ENCODE measurements around the gene PDE2A. TPM values are rescaled to one million over a fixed set of nuclear protein-coding genes. Genes with fewer than 3 reads are reported as not detected.

The PDE2A gene
- total RNA-seq, 1 donor from 2014 or later: 4.0 TPM

GRCh38 chr11:72588421-72589410 lies 85.5 kb downstream of the PDE2A start:
- TF ChIP-seq, protein P1, sequence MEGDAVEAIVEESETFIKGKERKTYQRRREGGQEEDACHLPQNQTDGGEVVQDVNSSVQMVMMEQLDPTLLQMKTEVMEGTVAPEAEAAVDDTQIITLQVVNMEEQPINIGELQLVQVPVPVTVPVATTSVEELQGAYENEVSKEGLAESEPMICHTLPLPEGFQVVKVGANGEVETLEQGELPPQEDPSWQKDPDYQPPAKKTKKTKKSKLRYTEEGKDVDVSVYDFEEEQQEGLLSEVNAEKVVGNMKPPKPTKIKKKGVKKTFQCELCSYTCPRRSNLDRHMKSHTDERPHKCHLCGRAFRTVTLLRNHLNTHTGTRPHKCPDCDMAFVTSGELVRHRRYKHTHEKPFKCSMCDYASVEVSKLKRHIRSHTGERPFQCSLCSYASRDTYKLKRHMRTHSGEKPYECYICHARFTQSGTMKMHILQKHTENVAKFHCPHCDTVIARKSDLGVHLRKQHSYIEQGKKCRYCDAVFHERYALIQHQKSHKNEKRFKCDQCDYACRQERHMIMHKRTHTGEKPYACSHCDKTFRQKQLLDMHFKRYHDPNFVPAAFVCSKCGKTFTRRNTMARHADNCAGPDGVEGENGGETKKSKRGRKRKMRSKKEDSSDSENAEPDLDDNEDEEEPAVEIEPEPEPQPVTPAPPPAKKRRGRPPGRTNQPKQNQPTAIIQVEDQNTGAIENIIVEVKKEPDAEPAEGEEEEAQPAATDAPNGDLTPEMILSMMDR (IDR thresholded peaks at IDR 0.05; ENCODE audit: unreplicated experiment): no peak
- DNase-seq (ENCODE audit: low spot score, unreplicated experiment): no peak

GRCh38 chr11:72587696-72588095 lies 86.5 kb downstream of the PDE2A start:
- DNase-seq (ENCODE audit: low spot score, unreplicated experiment): no peak
- H3K4me1 Mint-ChIP-seq (ENCODE audit: low read depth): peaks cover 2% of the 10 kb centered on the region
- H3K27me3 Mint-ChIP-seq: peaks cover 87% of the 10 kb centered on the region
- H3K27ac Mint-ChIP-seq: no peak overlapping the region
- no peaks in the 10 kb centered on the region for H3K36me3 Mint-ChIP-seq (ENCODE audit: insufficient read depth)
- H3K9me3 Mint-ChIP-seq (ENCODE audit: low read depth): no peaks in the 10 kb centered on the region
- TF ChIP-seq, protein P1 (IDR thresholded peaks at IDR 0.05; ENCODE audit: unreplicated experiment): no peak
- H3K4me3 Mint-ChIP-seq (ENCODE audit: low read depth): no peak overlapping the region

More at GRCh38 chr11:72588421-72589410, 85.5 kb downstream of the PDE2A start:
- Mint-ChIP-seq H3K9me3 (ENCODE audit: low read depth) (no peaks in the 10 kb centered on the region), H3K4me3 (ENCODE audit: low read depth) (no peak overlapping the region), H3K4me1 (ENCODE audit: low read depth) (peaks cover 2% of the 10 kb centered on the region), H3K36me3 (ENCODE audit: insufficient read depth) (no peaks in the 10 kb centered on the region), H3K27ac (no peak overlapping the region), H3K27me3 (peaks cover 87% of the 10 kb centered on the region)

GRCh38 chr11:72586321-72587090 lies 87.7 kb downstream of the PDE2A start:
- Mint-ChIP-seq H3K27me3 (peaks cover 85% of the 10 kb centered on the region), H3K4me3 (ENCODE audit: low read depth) (no peak overlapping the region)

DNA sequence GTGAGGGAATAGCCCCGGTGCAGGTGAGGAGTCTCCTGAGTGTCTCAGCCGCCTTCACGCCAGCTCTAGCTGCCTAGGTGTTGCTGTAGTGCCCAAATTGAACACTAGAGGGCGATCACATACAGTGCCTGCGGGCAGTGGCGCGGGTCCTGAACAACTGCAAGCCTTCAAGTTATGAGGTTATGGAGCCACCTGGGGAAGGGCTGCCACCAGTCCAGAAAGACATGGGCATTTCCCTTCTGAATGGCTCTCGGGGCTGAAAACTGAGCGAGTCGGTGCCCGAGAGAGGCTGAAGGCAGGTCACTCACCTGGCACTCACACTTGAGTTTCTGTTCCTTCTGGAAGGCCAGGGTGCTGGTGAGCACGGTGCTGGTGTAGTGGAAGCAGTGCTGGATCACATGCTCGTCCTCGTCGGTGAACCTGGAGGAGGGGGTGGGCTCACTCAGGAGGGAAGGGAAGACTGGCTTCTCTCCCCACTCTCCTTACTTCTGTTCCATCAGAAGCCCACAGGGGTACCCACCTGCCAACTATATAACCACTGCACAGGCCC lies 88.4 kb downstream of the PDE2A start:
- H3K4me3 Mint-ChIP-seq (ENCODE audit: low read depth): no peak overlapping the region
- TF ChIP-seq, protein P1 (IDR thresholded peaks at IDR 0.05; ENCODE audit: unreplicated experiment): peak; percentile 91
- peaks cover 2% of the 10 kb centered on the region for H3K4me1 Mint-ChIP-seq (ENCODE audit: low read depth)
- DNase-seq (ENCODE audit: low spot score, unreplicated experiment): peak; percentile 63
- no peak overlapping the region for H3K27ac Mint-ChIP-seq
- no peaks in the 10 kb centered on the region for H3K9me3 Mint-ChIP-seq (ENCODE audit: low read depth)
- H3K27me3 Mint-ChIP-seq: peaks cover 84% of the 10 kb centered on the region
- H3K36me3 Mint-ChIP-seq (ENCODE audit: insufficient read depth): no peaks in the 10 kb centered on the region

More at GRCh38 chr11:72586321-72587090, 87.7 kb downstream of the PDE2A start:
- H3K27ac Mint-ChIP-seq: no peak overlapping the region
- DNase-seq (ENCODE audit: low spot score, unreplicated experiment): no peak
- H3K36me3 Mint-ChIP-seq (ENCODE audit: insufficient read depth): no peaks in the 10 kb centered on the region
- H3K4me1 Mint-ChIP-seq (ENCODE audit: low read depth): peaks cover 2% of the 10 kb centered on the region
- TF ChIP-seq, protein P1 (IDR thresholded peaks at IDR 0.05; ENCODE audit: unreplicated experiment): no peak
- H3K9me3 Mint-ChIP-seq (ENCODE audit: low read depth): no peaks in the 10 kb centered on the region

Measured in progenitor cell of endocrine pancreas (in vitro differentiated cells).